GM18870 (cell line): Measurements from ENCODE around the gene STK25.
"Not testable (repeated sequence)": the region's sequence is repeated elsewhere in the genome, so short reads cannot be mapped to it uniquely, and the experiment has no call there.

ENCODE experiments used
- ATAC-seq: cut with Tn5 transposase; IDR thresholded peaks from one replicate; pipeline ENCODE4 v1.9.1; 2021; ENCODE audit warnings: moderate library complexity; ENCODE audit not compliant: unreplicated experiment

STK25 gene

GRCh38 chr2:241540401-241540770, 32.0 kb upstream of the STK25 start:
- no peak for ATAC-seq

DNA sequence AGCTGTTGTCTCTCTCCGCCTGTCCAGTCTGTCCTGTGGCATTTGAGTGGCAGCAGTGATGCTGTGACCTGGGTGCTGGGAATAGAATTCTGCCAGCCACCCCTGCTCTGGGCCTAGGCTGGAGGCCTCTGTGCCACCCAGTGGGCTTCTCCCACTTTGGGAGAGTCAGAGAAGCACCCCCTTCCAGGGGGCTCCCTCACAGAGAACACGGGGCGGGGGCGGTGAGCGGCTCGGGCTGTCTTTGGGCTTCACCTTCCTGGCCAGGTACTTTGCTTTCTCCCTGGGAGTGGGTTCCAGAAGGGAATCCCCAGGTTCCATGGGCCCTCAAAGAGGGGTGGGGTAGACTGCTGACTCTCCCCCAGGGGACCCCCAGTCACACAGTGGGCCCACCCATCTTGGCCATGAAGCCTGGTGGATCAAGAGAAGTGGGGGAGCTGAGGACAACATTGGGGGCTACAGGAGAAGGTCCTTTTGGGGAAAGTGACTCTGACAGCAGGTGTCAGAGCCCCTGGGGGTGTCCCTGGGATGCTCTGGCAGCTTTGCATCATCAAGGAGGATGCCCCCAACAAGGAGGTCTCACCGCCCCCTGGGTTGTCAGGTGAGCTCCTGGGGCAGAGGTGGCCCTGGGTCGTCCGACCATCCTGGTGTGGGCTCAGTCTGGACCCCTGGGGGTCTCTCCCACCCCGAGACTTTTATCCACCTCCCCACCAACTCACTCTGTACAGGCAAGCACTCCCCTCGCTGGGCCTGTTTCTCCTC, 31.4 kb upstream of the STK25 start:
- no peak for ATAC-seq

DNA sequence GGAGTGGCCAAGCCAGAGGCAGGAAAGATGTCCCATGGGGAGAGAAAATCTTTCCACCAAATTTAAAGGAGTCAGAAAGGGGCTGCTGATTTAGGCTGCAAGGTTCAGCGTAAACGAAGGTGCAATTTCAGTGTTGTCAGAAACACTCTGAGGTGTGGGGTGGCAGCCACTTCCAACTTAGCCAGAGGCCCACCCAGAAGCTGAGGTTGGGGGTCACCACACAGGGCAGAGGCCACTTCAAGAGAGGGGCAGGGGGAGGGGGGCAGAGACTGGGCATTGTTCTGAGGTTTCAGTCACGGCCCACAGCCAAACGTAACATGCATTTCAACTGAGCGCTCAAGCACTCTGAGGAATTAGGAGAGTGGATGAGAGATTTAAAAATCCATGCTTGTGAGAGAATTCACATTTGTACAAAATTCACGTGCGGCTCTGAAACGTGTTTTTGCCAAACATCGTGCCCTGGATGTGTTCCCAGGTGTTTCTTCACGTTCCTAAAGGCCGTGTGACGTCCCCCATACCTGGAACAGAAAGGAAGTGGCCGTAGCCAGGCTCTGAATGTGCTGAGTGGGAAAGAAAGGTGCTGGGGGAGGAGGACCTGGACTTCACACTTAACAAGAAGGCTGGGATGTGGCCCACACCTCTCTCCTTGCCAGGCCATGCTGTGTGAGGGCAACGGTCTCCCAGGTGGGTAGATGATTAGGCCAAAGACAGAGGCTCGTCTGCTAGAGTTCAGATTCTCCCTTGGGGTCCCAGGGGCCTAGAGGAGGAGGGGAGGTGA, 30.6 kb upstream of the STK25 start:
- no peak for ATAC-seq

DNA sequence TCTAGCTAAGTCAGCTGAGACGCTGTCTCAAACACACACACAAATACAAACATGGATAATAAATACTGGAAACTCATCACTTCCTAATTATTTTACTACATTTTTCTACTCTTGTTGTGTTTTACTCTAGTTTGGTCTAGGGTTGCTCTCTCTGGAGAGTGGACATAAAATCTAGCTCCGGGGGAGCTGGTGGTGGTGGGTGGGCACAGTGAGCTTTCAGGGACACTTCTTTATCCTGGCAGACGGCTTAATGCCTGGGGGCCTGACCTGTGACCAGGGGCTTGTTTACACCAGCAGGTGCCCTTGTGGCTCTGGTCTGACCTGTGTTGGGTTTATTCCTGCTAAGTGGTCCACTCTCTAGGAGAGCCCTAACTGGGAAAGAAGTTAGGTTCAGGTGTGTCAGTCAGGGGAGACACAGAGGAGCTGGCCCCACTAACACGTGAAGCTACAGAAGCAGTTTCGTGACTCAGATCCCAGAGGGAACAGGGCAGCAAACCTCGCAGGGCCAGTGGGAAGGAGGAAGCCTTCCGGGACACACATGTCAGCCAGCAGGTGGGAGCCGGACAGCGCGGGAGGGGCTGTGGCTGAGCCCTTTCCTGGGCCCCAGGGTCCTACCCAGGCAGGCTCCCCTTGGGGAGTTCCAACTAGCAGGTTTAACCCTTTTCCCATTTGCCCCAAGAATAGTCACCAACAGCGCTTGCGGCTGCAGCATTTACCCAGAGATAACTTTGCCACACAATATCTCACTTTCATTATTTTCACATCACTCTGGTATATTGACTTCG, 27.7 kb upstream of the STK25 start:
- ATAC-seq = no peak

DNA sequence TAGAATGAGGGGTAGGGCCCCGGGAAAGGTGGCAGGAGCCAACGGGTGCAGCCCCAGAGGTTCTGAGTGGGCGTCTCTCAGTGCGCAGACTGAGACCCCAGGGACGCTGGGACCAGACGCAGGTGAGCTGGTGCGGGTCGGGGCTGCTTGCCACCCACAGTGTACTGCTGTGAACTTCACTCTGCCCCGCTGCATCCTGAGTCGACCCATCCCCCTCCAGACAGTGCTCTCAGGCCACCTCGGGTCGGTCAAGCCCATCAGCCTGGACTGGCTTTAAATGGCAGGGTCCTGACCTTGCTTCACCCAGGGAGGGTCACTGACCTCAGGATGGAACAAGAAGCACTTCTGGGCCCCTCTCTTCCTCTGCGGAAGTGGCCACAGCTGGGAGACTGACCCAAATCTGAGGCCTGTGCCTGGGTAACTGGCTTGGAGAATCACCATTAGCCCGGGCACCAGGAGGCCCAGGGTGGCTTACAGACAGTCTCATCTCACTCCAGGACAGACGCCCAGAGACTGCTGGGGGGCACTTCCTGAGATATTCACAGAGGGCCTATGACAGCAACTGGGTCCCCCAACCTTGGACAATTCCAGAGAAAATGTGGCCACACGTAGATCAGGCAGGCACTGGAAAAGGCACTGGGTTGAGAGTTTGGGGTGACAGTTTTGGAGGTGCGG, 26.5 kb upstream of the STK25 start:
- no peak for ATAC-seq

GRCh38 chr2:241534293-241534692, 25.9 kb upstream of the STK25 start:
- ATAC-seq = no peak

- ATAC-seq = no peak
These were observed 24.6 kb upstream of the STK25 start for GRCh38 chr2:241532733-241533601.

GRCh38 chr2:241532168-241532567, 23.8 kb upstream of the STK25 start:
- ATAC-seq = no peak

DNA sequence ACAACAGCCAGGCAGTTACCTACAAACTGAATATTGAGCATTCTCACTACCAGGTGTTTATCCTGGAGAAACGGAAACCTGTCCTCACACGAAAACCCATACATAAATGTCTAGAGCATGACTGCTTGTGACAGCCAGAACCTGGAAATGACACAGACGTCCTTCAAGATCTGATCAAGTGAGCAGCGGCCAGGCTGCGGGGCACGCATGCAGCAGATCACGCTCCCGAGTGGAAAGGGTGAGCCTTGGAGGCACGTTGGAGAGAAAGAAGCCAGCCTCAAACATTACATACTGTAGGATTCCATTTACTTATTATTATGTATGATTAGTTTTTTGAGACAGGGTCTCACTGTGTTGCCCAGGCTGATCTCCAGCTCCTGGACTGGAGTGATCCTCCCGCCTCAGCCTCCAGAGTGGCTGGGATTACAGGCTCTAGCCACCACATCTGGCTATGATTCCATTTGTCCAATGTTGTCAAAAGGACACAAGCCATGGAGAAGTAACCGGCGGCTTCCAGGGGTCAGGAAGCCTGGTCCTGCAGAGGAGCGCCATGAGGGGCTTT, 22.9 kb upstream of the STK25 start:
- no peak for ATAC-seq

DNA sequence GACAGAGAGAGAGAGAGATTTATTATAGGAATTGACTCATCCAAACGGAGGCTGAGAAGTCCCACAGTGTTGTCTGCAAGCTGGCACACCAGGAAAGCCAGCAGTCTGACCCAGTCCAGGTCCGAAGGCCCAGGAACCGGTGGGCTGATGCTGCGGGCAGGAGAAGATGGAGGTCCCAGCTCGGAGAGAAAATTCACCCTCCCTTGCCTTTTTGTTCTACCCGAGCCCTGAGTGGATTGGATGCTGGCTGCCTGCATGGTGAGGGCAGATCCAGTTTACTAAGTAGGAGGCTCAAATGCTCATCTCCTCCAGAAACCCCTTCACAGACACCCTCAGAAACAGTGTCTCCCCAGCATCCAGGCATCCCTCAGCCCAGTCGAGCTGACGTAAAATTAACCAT, 22.2 kb upstream of the STK25 start:
- ATAC-seq = no peak

- ATAC-seq = not testable (repeated sequence)
These were observed 17.7 kb upstream of the STK25 start for GRCh38 chr2:241525818-241526780.

DNA sequence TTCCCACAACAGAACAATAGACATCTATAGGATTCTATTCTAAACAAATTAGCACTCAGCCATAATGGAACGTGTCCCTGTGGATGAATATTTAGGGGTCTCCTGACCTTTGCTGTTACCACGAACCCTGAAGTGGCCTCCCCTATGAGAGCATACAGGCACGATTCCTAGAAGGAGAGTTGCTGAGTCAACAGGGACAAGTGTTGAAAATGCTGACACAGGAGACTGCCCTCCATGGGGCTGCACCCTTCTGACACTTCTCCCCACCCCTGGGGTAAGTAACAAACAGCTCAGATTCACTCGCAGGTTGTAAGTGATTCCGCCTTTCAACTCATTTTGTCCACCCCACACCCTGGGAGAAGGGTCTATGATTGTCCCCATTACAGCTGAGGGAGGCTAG, 14.1 kb upstream of the STK25 start:
- ATAC-seq = no peak

GRCh38 chr2:241519669-241520068, 11.3 kb upstream of the STK25 start:
- no peak for ATAC-seq

DNA sequence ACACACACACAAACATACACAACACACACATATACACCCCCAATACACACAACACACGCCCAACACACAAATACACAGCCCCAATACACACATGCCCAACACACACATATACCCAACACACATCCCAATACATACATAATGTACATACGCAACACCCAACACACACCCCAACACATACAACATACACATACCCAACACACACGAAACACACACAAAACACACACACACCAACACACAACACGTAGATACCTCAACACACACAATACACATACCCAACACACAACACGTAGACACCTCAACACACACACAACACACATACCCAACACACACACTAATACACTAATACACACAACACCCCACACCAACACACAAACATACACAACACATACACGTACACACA, 8.9 kb upstream of the STK25 start:
- ATAC-seq = no peak

DNA sequence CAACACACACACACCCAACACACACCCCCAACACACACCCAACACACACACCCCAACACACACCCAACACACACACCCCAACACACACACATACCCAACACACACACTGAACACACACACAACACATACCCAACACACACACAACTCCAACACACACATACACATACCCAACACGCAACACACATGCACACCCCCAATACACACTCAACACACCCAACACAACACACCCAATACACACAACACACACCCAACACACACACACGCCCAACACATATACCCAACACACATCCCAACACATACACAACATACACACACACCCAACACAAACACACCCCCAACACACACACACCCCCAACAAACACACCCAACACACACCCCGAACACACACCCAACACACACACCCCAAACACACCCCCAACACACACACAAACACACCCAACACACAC, 8.2 kb upstream of the STK25 start:
- ATAC-seq = no peak

DNA sequence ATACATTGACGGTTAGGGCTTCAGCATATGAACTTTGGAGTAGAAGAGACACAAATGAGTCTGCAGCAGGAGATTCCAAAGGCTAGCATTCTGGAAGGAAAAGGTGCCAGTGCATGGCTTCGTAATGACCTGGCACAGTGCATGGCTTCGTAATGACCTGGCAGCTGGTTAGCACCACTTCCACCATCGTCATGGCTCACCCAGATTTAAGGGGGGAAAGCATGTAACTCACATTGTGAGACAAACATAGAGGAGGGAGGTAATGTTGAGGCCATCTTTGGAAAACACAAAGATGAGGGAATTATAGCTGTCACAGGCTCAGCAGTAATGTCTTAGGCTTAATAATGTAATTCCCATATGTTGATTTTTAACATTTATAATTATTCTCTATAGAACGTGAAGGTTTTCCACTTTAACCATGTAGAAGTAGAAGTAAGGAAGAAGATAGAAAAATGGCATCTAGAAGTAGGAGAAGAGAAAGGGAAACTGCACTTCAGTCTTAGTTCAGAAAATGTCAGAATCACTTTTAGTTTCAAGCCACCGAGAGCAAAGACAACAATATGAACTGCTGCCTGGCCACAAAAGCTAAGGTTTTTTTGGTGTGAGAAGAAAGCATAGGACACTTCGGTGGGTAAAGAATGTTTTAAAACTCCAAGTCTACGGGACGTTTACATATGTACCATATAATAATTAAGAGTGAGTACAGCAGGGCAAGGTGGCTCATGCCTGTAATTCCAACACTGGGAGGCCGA, 6.8 kb upstream of the STK25 start:
- no peak for ATAC-seq

- no peak for ATAC-seq
These were observed 6.2 kb upstream of the STK25 start for GRCh38 chr2:241514553-241514952.
